ENCODE results near the gene MYB. TPM values are rescaled to one million over a fixed set of nuclear protein-coding genes. Genes with fewer than 3 reads are reported as not detected.

The MYB gene
- polyA plus RNA-seq, 1 experiment: 0.10 TPM

GRCh38 chr6:135212935-135213334 is 31.8 kb downstream of the MYB start:
- CTCF ChIA-PET: interaction anchor here (0.9 kb wide), 1 partner anchor 25 kb away, joined by 3 read pairs; no protein-coding TSS in a partner anchor
- no peak overlapping the region for H3K27ac ChIP-seq (ENCODE audit: low read depth, low read length)
- POLR2A ChIA-PET: interaction anchor here (1.0 kb wide), 1 partner anchor 158 kb away, joined by 3 read pairs; the partner anchor contains the start of gene HBS1L

DNA sequence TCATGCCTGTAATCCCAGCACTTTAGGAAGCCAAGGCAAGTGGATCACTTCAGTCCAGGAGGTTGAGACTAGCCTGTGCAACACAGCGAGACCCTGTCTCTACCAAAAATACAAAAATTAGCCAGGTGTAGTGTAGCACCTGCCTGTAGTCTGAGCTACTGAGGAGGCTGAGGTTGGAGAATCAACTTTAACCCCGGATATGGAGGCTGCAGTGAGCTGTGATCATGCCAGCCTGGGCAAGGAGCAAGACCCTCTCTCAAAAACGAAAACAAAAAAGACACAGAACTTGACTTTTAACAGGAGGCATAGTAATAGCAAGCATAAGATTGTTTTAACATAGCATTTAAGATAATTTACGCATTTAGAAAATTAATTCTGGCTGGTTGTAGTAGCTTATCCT is 32.5 kb downstream of the MYB start:
- ChIA-PET POLR2A (interaction anchor here (1.0 kb wide), 1 partner anchor 159 kb away, joined by 3 read pairs; the partner anchor contains the start of gene HBS1L), CTCF (interaction anchor here (0.9 kb wide), 1 partner anchor 26 kb away, joined by 3 read pairs; no protein-coding TSS in a partner anchor)
- Histone ChIP-seq H3K27me3 (ENCODE audit: control insufficient read depth, insufficient read depth, low read length) (no peaks in the 10 kb centered on the region), H3K9me3 (ENCODE audit: control insufficient read depth, insufficient read depth, low read length) (peaks cover 3% of the 10 kb centered on the region; the same call in 1 of the 2 replicates), H3K27ac (ENCODE audit: low read depth, low read length) (no peak overlapping the region), H3K4me3 (ENCODE audit: low read depth, low read length) (no peak overlapping the region)
- TF ChIP-seq CTCF (IDR thresholded peaks at IDR 0.05; ENCODE audit: low read depth, low read length): no peak
- DNase-seq (ENCODE audit: low read depth, low spot score): no peak

More at GRCh38 chr6:135212935-135213334, 31.8 kb downstream of the MYB start:
- Histone ChIP-seq H3K27me3 (ENCODE audit: control insufficient read depth, insufficient read depth, low read length) (no peaks in the 10 kb centered on the region), H3K4me3 (ENCODE audit: low read depth, low read length) (no peak overlapping the region), H3K9me3 (ENCODE audit: control insufficient read depth, insufficient read depth, low read length) (peaks cover 3% of the 10 kb centered on the region; the same call in 1 of the 2 replicates)
- no peak for TF ChIP-seq CTCF (IDR thresholded peaks at IDR 0.05; ENCODE audit: low read depth, low read length)
- no peak for DNase-seq (ENCODE audit: low read depth, low spot score)

GRCh38 chr6:135215160-135215559 is 34.1 kb downstream of the MYB start:
- no peak for DNase-seq (ENCODE audit: low read depth, low spot score)
- H3K9me3 ChIP-seq (ENCODE audit: control insufficient read depth, insufficient read depth, low read length): no peaks in the 10 kb centered on the region
- no peak for TF ChIP-seq CTCF (IDR thresholded peaks at IDR 0.05; ENCODE audit: low read depth, low read length)
- H3K4me3 ChIP-seq (ENCODE audit: low read depth, low read length): no peak overlapping the region
- ChIA-PET POLR2A (interaction anchor here (0.6 kb wide), 1 partner anchor 220 kb away, joined by 3 read pairs; no protein-coding TSS in a partner anchor), CTCF (interaction anchor here (1.0 to 1.2 kb wide), 2 partner anchors 207 to 208 kb away, joined by 3 read pairs; no protein-coding TSS in a partner anchor)
- H3K27ac ChIP-seq (ENCODE audit: low read depth, low read length): no peak overlapping the region
- no peaks in the 10 kb centered on the region for H3K27me3 ChIP-seq (ENCODE audit: control insufficient read depth, insufficient read depth, low read length)

DNA sequence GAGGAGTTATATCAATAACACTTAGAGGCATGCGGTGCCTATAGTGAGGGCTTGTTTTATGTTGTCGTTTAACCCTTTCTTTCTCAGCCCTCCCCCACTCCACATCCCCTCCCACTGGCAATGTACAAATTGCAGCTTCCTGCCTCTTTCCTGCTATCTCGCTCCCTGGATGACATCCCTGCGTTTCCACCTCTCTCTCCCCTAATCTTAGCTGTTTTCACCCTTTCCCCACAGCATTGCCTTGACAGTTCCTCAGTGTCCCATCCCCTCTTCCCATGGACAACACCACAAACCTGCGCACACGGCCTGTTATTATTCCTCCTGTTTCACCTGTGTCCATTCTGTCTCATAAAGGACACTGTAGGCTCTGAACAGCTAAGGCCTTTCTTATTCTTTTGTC is 34.5 kb downstream of the MYB start:
- H3K4me3 ChIP-seq (ENCODE audit: low read depth, low read length): no peak overlapping the region
- DNase-seq (ENCODE audit: low read depth, low spot score): no peak
- ChIA-PET CTCF (interaction anchor here (1.2 kb wide), 1 partner anchor 207 kb away, joined by 3 read pairs; no protein-coding TSS in a partner anchor), POLR2A (no interaction called here)
- TF ChIP-seq CTCF (IDR thresholded peaks at IDR 0.05; ENCODE audit: low read depth, low read length): no peak
- no peaks in the 10 kb centered on the region for H3K9me3 ChIP-seq (ENCODE audit: control insufficient read depth, insufficient read depth, low read length)
- H3K27me3 ChIP-seq (ENCODE audit: control insufficient read depth, insufficient read depth, low read length): no peaks in the 10 kb centered on the region
- H3K27ac ChIP-seq (ENCODE audit: low read depth, low read length): no peak overlapping the region

- TF ChIP-seq CTCF (IDR thresholded peaks at IDR 0.05; ENCODE audit: low read depth, low read length): no peak
- POLR2A ChIA-PET: no interaction called here
- DNase-seq (ENCODE audit: low read depth, low spot score): no peak
- Histone ChIP-seq H3K9me3 (ENCODE audit: control insufficient read depth, insufficient read depth, low read length) (no peaks in the 10 kb centered on the region), H3K4me3 (ENCODE audit: low read depth, low read length) (no peak overlapping the region), H3K27me3 (ENCODE audit: control insufficient read depth, insufficient read depth, low read length) (no peaks in the 10 kb centered on the region), H3K27ac (ENCODE audit: low read depth, low read length) (no peak overlapping the region)
- CTCF ChIA-PET: no interaction called here
Measured at GRCh38 chr6:135217663-135218062, 36.6 kb downstream of the MYB start.

Data from AG04450 (cell line).